IPS-18c (cell line): ENCODE measurements around the gene HIF3A.
"Not testable (repeated sequence)": the region's sequence is repeated elsewhere in the genome, so short reads cannot be mapped to it uniquely, and the experiment has no call there.

Source experiments
- H3K4me3 ChIP-seq: 2 replicates; pipeline ENCODE4 v1.7.0; 2013; ENCODE audit warnings: low read depth, mild to moderate bottlenecking, low read length, moderate library complexity; ENCODE audit not compliant: insufficient read depth
- H3K9me3 ChIP-seq: one replicate; pipeline ENCODE4 v1.6.1; 2013; ENCODE audit warnings: mild to moderate bottlenecking, low read length, moderate library complexity; ENCODE audit not compliant: control insufficient read depth, insufficient read depth

HIF3A gene

GRCh38 chr19:46313540-46314469 lies 17.0 kb downstream of the HIF3A start:
- H3K4me3 ChIP-seq, H3K9me3 ChIP-seq: not testable (repeated sequence)

GRCh38 chr19:46317339-46317738 lies 20.5 kb downstream of the HIF3A start:
- Histone ChIP-seq H3K9me3 (no peaks in the 10 kb centered on the region), H3K4me3 (no peak overlapping the region)

- no peak overlapping the region for H3K4me3 ChIP-seq
- H3K9me3 ChIP-seq = no peaks in the 10 kb centered on the region
Measured at GRCh38 chr19:46319613-46320012, 22.8 kb downstream of the HIF3A start.

GRCh38 chr19:46320559-46320958 lies 23.7 kb downstream of the HIF3A start:
- no peak overlapping the region for H3K4me3 ChIP-seq
- no peaks in the 10 kb centered on the region for H3K9me3 ChIP-seq

GRCh38 chr19:46321653-46322052 lies 24.8 kb downstream of the HIF3A start:
- Histone ChIP-seq H3K9me3 (no peaks in the 10 kb centered on the region), H3K4me3 (no peak overlapping the region)

- not testable (repeated sequence) for H3K4me3 ChIP-seq, H3K9me3 ChIP-seq
Measured at GRCh38 chr19:46323227-46323626, 26.4 kb downstream of the HIF3A start.

GRCh38 chr19:46324277-46324676 lies 27.4 kb downstream of the HIF3A start:
- peaks cover 6% of the 10 kb centered on the region for H3K9me3 ChIP-seq
- no peak overlapping the region for H3K4me3 ChIP-seq

- H3K9me3 ChIP-seq = peaks cover 9% of the 10 kb centered on the region
Measured at GRCh38 chr19:46326608-46327007, 29.8 kb downstream of the HIF3A start.

GRCh38 chr19:46328079-46328478 lies 31.2 kb downstream of the HIF3A start:
- no peak overlapping the region for H3K4me3 ChIP-seq
- H3K9me3 ChIP-seq = peaks cover 9% of the 10 kb centered on the region

More at GRCh38 chr19:46326608-46327007, 29.8 kb downstream of the HIF3A start:
- H3K4me3 ChIP-seq = no peak overlapping the region

- H3K4me3 ChIP-seq = no peak overlapping the region
- peaks cover 9% of the 10 kb centered on the region for H3K9me3 ChIP-seq
Measured at GRCh38 chr19:46330319-46330918, 33.6 kb downstream of the HIF3A start.

- no peak overlapping the region for H3K4me3 ChIP-seq
- no peaks in the 10 kb centered on the region for H3K9me3 ChIP-seq
Measured at GRCh38 chr19:46337487-46337886, 40.6 kb downstream of the HIF3A start.

- Histone ChIP-seq H3K4me3 (no peak overlapping the region), H3K9me3 (no peaks in the 10 kb centered on the region)
Measured at GRCh38 chr19:46339446-46339845, 42.6 kb downstream of the HIF3A start.

- Histone ChIP-seq H3K9me3 (no peaks in the 10 kb centered on the region), H3K4me3 (no peak overlapping the region)
Measured at GRCh38 chr19:46340051-46340659, 43.3 kb downstream of the HIF3A start.

- no peaks in the 10 kb centered on the region for H3K9me3 ChIP-seq
- H3K4me3 ChIP-seq = no peak overlapping the region
Measured at GRCh38 chr19:46341937-46342336, 45.1 kb downstream of the HIF3A start.

- Histone ChIP-seq H3K4me3 (no peak overlapping the region), H3K9me3 (no peaks in the 10 kb centered on the region)
Measured at GRCh38 chr19:46344363-46344762, 47.5 kb downstream of the HIF3A start.

GRCh38 chr19:46345157-46345556 lies 48.3 kb downstream of the HIF3A start:
- H3K9me3 ChIP-seq = no peaks in the 10 kb centered on the region
- no peak overlapping the region for H3K4me3 ChIP-seq

- H3K4me3 ChIP-seq = peak within 1 kb of the TSS; percentile 98
- no peaks in the 10 kb centered on the region for H3K9me3 ChIP-seq
Measured at GRCh38 chr19:46346821-46347571, 50.2 kb downstream of the HIF3A start, which contains the start of gene PPP5C. Gene PPP5C, plus strand, starts transcription at chr19:46347087. Its CDS starts 10 bp downstream, at chr19:46347097.
